Sigmoid colon (tissue), 4 donors: ENCODE measurements around the gene GAL3ST2.

Experiments
- EP300 ChIP-seq, 4 donors: sonication (generic); formaldehyde crosslinking; IDR thresholded peaks; one replicate each; pipeline ENCODE4 v1.6.1; 2017; ENCODE audit warnings: antibody characterized with exemption in 4 of 4
- POLR2A ChIP-seq, 2 donors: fragments of 450-650 bp; IDR thresholded peaks; one replicate each; pipeline ENCODE4 v1.6.1; 2016; ENCODE audit warnings: antibody characterized with exemption in 2 of 2, mild to moderate bottlenecking in 2 of 2, moderate library complexity in 2 of 2
- POLR2AphosphoS5 ChIP-seq, 4 donors: sonication (generic); formaldehyde crosslinking; IDR thresholded peaks; one replicate each; pipeline ENCODE4 v1.6.1; 2017; ENCODE audit warnings: antibody characterized with exemption in 4 of 4
- TF ChIP-seq, protein P1 (sequence below), 4 experiments: fragments of 450-650 bp in 3 of 4; fragments of 200-600 bp in 1 of 4; IDR thresholded peaks; one replicate each; pipeline ENCODE4 v1.5.1; 2016 to 2019; ENCODE audit warnings: antibody characterized with exemption in 4 of 4, mild to moderate bottlenecking in 3 of 4, moderate library complexity in 2 of 4

DNA sequence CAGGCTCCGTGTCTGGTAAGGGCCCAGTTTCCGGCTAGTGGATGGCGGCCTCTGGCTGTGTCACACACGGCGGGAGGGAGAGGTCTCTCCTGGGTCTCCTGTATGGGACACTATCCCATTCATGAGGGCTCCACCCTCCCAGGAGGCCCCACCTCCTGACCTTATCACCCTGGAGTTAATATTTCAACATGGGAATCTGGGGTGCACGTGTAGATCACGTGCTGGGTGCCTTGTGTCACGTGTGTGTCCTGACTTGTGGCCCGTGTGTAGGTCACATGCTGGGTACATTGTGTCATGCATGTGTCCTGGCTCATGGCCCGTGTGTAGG is 42.3 kb downstream of the GAL3ST2 start:
- TF ChIP-seq, protein P1, sequence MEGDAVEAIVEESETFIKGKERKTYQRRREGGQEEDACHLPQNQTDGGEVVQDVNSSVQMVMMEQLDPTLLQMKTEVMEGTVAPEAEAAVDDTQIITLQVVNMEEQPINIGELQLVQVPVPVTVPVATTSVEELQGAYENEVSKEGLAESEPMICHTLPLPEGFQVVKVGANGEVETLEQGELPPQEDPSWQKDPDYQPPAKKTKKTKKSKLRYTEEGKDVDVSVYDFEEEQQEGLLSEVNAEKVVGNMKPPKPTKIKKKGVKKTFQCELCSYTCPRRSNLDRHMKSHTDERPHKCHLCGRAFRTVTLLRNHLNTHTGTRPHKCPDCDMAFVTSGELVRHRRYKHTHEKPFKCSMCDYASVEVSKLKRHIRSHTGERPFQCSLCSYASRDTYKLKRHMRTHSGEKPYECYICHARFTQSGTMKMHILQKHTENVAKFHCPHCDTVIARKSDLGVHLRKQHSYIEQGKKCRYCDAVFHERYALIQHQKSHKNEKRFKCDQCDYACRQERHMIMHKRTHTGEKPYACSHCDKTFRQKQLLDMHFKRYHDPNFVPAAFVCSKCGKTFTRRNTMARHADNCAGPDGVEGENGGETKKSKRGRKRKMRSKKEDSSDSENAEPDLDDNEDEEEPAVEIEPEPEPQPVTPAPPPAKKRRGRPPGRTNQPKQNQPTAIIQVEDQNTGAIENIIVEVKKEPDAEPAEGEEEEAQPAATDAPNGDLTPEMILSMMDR (IDR thresholded peaks at IDR 0.05), result no peak
- TF ChIP-seq POLR2A (IDR thresholded peaks at IDR 0.05) (no peak), POLR2AphosphoS5 (IDR thresholded peaks at IDR 0.05) (no peak), EP300 (IDR thresholded peaks at IDR 0.05) (no peak)
